ENCODE measurements around the gene DUOX1. TPM values are rescaled to one million over a fixed set of nuclear protein-coding genes. Genes with fewer than 3 reads are reported as not detected.

DUOX1 gene
- total and polyA plus RNA-seq, 2 experiments from 2014 or later, result 0.32 to 1.8 TPM

GRCh38 chr15:45181491-45182285, 51.9 kb downstream of the DUOX1 start:
- no peak for DNase-seq
- no peak overlapping the region for H3K4me2 ChIP-seq (ENCODE audit: unreplicated experiment)
- in situ Hi-C loops (cut with MboI), result loop anchor here (25.0 kb wide), 1 partner anchor 431 kb away; no protein-coding TSS in a partner anchor

GRCh38 chr15:45182996-45183395, 53.2 kb downstream of the DUOX1 start:
- Histone ChIP-seq H3K4me3 (no peak overlapping the region), H3F3A (ENCODE audit: insufficient read depth) (peaks cover 5% of the 10 kb centered on the region; the same call in 1 of the 2 replicates), H3K4me2 (ENCODE audit: unreplicated experiment) (no peak overlapping the region), H3K9me2 (ENCODE audit: insufficient read depth) (no peaks in the 10 kb centered on the region), H2AFZ (no peak overlapping the region), H3K9ac (no peak overlapping the region), H3K36me3 (ENCODE audit: low read depth) (no peaks in the 10 kb centered on the region), H3K27ac (no peak overlapping the region), H3K9me3 (ENCODE audit: low read depth) (no peaks in the 10 kb centered on the region), H3K27me3 (replicated peaks; ENCODE audit: insufficient read depth) (no peaks in the 10 kb centered on the region), H4K20me1 (ENCODE audit: insufficient read depth) (no peaks in the 10 kb centered on the region), H3K4me1 (ENCODE audit: insufficient read depth) (no peaks in the 10 kb centered on the region; the same call in 1 of the 2 replicates), H3K79me2 (ENCODE audit: insufficient read depth) (no peaks in the 10 kb centered on the region)
- in situ Hi-C loops (cut with MboI), result loop anchor here (25.0 kb wide), 1 partner anchor 429 kb away; no protein-coding TSS in a partner anchor
- DNase-seq, result no peak
- TF ChIP-seq EZH2phosphoT487 (IDR thresholded peaks at IDR 0.05; ENCODE audit: insufficient read depth, low read depth) (no peak), EZH2 (IDR thresholded peaks at IDR 0.05; ENCODE audit: insufficient read depth, poor library complexity, severe bottlenecking) (no peak)
- 36 to 45% methylated on average over 1 of the region's 1 CpG for WGBS, 2 experiments (ENCODE audit: low coverage in 1 of 2, low lambda C conversion rate in 2 of 2, missing lambda C conversion rate in 2 of 2)

More at GRCh38 chr15:45181491-45182285, 51.9 kb downstream of the DUOX1 start:
- Histone ChIP-seq H3K79me2 (ENCODE audit: insufficient read depth) (no peaks in the 10 kb centered on the region), H2AFZ (no peak overlapping the region), H3K9me3 (ENCODE audit: low read depth) (no peaks in the 10 kb centered on the region), H3K36me3 (ENCODE audit: low read depth) (no peaks in the 10 kb centered on the region), H3K9me2 (ENCODE audit: insufficient read depth) (no peaks in the 10 kb centered on the region), H3K9ac (no peak overlapping the region), H3K27me3 (replicated peaks; ENCODE audit: insufficient read depth) (no peaks in the 10 kb centered on the region), H3K4me1 (ENCODE audit: insufficient read depth) (no peaks in the 10 kb centered on the region; the same call in 1 of the 2 replicates), H3F3A (ENCODE audit: insufficient read depth) (peaks cover 5% of the 10 kb centered on the region; the same call in 1 of the 2 replicates), H4K20me1 (ENCODE audit: insufficient read depth) (no peaks in the 10 kb centered on the region), H3K27ac (no peak overlapping the region), H3K4me3 (no peak overlapping the region)
- TF ChIP-seq EZH2 (IDR thresholded peaks at IDR 0.05; ENCODE audit: insufficient read depth, poor library complexity, severe bottlenecking) (no peak), EZH2phosphoT487 (IDR thresholded peaks at IDR 0.05; ENCODE audit: insufficient read depth, low read depth) (no peak)
- 73 to 74% methylated on average over 9 of the region's 9 CpGs for WGBS, 2 experiments (ENCODE audit: low coverage in 1 of 2, low lambda C conversion rate in 2 of 2, missing lambda C conversion rate in 2 of 2)

- no peak for DNase-seq
- Histone ChIP-seq H2AFZ (no peak overlapping the region), H3K36me3 (ENCODE audit: low read depth) (no peaks in the 10 kb centered on the region), H3K27me3 (replicated peaks; ENCODE audit: insufficient read depth) (no peaks in the 10 kb centered on the region; the same call in 1 of the 2 replicates), H3K9me2 (ENCODE audit: insufficient read depth) (no peaks in the 10 kb centered on the region), H3K27ac (no peak overlapping the region), H3F3A (ENCODE audit: insufficient read depth) (peaks cover 5% of the 10 kb centered on the region; the same call in 1 of the 2 replicates), H3K9me3 (ENCODE audit: low read depth) (no peaks in the 10 kb centered on the region), H3K4me2 (ENCODE audit: unreplicated experiment) (no peak overlapping the region), H3K79me2 (ENCODE audit: insufficient read depth) (no peaks in the 10 kb centered on the region), H3K4me1 (ENCODE audit: insufficient read depth) (no peaks in the 10 kb centered on the region; the same call in none of the 2 replicates), H3K4me3 (no peak overlapping the region), H4K20me1 (ENCODE audit: insufficient read depth) (no peaks in the 10 kb centered on the region), H3K9ac (no peak overlapping the region)
- WGBS, 2 experiments (ENCODE audit: low coverage in 1 of 2, low lambda C conversion rate in 2 of 2, missing lambda C conversion rate in 2 of 2), result 94 to 100% methylated on average over 2 of the region's 2 CpGs
- in situ Hi-C loops (cut with MboI), result loop anchor here (25.0 kb wide), 1 partner anchor 429 kb away; no protein-coding TSS in a partner anchor
- TF ChIP-seq EZH2 (IDR thresholded peaks at IDR 0.05; ENCODE audit: insufficient read depth, poor library complexity, severe bottlenecking) (no peak), EZH2phosphoT487 (IDR thresholded peaks at IDR 0.05; ENCODE audit: insufficient read depth, low read depth) (no peak)
Observed at GRCh38 chr15:45183511-45183910, 53.7 kb downstream of the DUOX1 start.

GRCh38 chr15:45184562-45185041, 54.8 kb downstream of the DUOX1 start:
- in situ Hi-C loops (cut with MboI), result loop anchor here (25.0 kb wide), 1 partner anchor 428 kb away; no protein-coding TSS in a partner anchor
- Histone ChIP-seq H3K4me2 (ENCODE audit: unreplicated experiment) (no peak overlapping the region), H2AFZ (no peak overlapping the region), H3K9me2 (ENCODE audit: insufficient read depth) (no peaks in the 10 kb centered on the region), H3K4me3 (no peak overlapping the region), H3K36me3 (ENCODE audit: low read depth) (no peaks in the 10 kb centered on the region), H3K27me3 (replicated peaks; ENCODE audit: insufficient read depth) (peaks cover 2% of the 10 kb centered on the region; the same call in 1 of the 2 replicates), H3K79me2 (ENCODE audit: insufficient read depth) (no peaks in the 10 kb centered on the region), H3F3A (ENCODE audit: insufficient read depth) (peaks cover 5% of the 10 kb centered on the region; the same call in 1 of the 2 replicates), H3K9ac (no peak overlapping the region), H3K4me1 (ENCODE audit: insufficient read depth) (no peaks in the 10 kb centered on the region; the same call in none of the 2 replicates), H4K20me1 (ENCODE audit: insufficient read depth) (no peaks in the 10 kb centered on the region), H3K27ac (no peak overlapping the region), H3K9me3 (ENCODE audit: low read depth) (no peaks in the 10 kb centered on the region)
- DNase-seq, result no peak
- no peak for TF ChIP-seq EZH2phosphoT487 (IDR thresholded peaks at IDR 0.05; ENCODE audit: insufficient read depth, low read depth)
- WGBS, 2 experiments (ENCODE audit: low coverage in 1 of 2, low lambda C conversion rate in 2 of 2, missing lambda C conversion rate in 2 of 2), result 78 to 83% methylated on average over 9 of the region's 9 CpGs

All from GM23248 (cell line).